ENCODE data around the gene CEACAM21. TPM values are rescaled to one million over a fixed set of nuclear protein-coding genes. Genes with fewer than 3 reads are reported as not detected.

CEACAM21 gene
- total RNA-seq, 2 donors from 2014 or later, result 0.52 TPM; not detected in 1

DNA sequence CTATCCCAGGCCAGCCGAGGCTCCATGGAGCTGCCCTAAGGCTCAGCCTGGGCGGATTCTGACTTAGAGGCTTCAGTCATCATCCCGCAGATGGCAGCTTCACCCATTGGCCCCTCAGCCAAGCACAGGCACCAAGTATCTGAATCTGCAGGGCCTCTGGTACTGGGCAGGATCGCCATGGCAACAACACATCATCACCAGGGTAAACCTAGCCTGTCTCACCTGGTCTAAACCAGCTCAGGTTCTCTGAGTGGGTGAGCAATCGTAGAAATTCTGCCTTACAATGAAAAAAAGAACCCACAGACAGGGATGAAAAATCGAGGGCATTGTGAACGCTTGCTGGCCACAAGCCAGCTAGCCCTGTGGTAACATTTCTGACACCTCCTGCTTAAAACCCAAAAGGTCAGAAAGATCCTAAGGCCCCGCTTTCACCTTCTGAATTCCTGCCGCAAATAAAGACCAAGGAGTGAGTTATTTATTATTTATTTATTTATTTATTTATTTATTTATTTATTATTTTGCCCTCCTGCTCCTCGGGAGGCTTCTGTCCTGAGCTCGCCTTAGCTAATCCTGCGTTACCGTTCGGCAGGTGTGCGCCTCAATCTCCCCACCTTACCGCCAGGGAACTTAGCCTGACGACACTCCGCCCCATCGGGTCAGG lies 12.0 kb upstream of the CEACAM21 start:
- Histone ChIP-seq H3K4me3 (no peak overlapping the region), H3K4me1 (peaks cover 9% of the 10 kb centered on the region), H3K27me3 (peaks cover 0 to 24% of the 10 kb centered on the region in 2 donors), H3K27ac (no peak overlapping the region), H3K9me3 (no peaks in the 10 kb centered on the region), H3K36me3 (replicated peaks in 1 of 2; ENCODE audit: insufficient read depth in 1 of 2, low read depth in 2 of 2) (no peaks in the 10 kb centered on the region)
- intact Hi-C loops (cut with DNase I), result no loop called here
- ATAC-seq (no peak), DNase-seq (no peak)
- WGBS, 2 donors, result 16 to 25% methylated on average over 16 to 19 of the region's 19 CpGs
- TF ChIP-seq, protein P1, sequence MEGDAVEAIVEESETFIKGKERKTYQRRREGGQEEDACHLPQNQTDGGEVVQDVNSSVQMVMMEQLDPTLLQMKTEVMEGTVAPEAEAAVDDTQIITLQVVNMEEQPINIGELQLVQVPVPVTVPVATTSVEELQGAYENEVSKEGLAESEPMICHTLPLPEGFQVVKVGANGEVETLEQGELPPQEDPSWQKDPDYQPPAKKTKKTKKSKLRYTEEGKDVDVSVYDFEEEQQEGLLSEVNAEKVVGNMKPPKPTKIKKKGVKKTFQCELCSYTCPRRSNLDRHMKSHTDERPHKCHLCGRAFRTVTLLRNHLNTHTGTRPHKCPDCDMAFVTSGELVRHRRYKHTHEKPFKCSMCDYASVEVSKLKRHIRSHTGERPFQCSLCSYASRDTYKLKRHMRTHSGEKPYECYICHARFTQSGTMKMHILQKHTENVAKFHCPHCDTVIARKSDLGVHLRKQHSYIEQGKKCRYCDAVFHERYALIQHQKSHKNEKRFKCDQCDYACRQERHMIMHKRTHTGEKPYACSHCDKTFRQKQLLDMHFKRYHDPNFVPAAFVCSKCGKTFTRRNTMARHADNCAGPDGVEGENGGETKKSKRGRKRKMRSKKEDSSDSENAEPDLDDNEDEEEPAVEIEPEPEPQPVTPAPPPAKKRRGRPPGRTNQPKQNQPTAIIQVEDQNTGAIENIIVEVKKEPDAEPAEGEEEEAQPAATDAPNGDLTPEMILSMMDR (IDR thresholded peaks at IDR 0.05), result no peak
- TF ChIP-seq POLR2A (IDR thresholded peaks at IDR 0.05), result no peak

DNA sequence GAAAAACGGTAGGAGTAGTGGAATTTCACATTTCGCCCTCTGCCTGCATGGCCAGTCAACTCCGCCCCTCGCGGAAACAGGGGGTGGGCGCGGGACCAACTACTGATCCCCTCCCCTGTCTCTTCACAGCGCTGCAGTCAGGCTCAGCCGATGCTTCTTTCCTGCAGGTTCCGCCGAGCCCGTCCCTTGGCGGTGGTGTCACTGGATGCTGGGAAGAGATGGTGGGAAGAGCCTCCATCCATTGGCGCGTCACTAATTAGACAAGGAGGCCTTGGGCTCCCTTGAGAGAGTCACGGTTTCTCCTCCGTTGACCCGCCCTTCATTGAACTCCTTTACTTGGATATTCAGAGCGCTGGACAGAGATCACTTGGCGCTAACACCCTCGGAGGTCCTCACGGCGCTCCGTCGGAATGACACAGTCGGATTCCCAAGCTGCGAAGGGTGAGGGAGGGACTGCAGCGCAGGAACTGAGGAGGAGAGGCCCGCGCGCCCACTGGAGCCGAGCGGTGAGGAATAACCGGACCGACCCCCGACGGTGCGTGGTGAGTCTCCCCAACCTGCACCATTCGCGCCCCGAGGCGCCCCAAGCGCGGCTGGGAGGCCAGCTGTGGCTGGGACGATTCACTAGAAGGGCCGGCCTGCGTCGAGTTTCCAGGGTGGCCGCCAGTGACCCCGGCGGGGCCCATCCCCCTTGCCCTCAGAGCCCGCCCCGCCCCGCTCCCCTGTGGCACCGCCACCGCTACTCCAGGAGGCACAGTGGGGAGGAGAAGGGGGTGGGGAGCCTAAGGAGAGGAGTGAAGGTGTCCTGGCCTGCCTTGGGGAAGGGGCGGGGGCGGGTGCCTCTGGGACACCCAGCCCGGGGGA lies 11.2 kb upstream of the CEACAM21 start:
- Histone ChIP-seq H3K4me3 (no peak overlapping the region), H3K27me3 (peaks cover 0 to 24% of the 10 kb centered on the region in 2 donors), H3K27ac (no peak overlapping the region), H3K36me3 (replicated peaks in 1 of 2; ENCODE audit: insufficient read depth in 1 of 2, low read depth in 2 of 2) (no peaks in the 10 kb centered on the region), H3K9me3 (no peaks in the 10 kb centered on the region), H3K4me1 (peaks cover 9% of the 10 kb centered on the region)
- intact Hi-C loops (cut with DNase I), result no loop called here
- ATAC-seq, result no peak
- WGBS, 2 donors, result 6 to 11% methylated on average over 5 to 45 of the region's 59 CpGs
- TF ChIP-seq, protein P1 (IDR thresholded peaks at IDR 0.05), result no peak
- no peak for TF ChIP-seq POLR2A (IDR thresholded peaks at IDR 0.05)
- no peak for DNase-seq

DNA sequence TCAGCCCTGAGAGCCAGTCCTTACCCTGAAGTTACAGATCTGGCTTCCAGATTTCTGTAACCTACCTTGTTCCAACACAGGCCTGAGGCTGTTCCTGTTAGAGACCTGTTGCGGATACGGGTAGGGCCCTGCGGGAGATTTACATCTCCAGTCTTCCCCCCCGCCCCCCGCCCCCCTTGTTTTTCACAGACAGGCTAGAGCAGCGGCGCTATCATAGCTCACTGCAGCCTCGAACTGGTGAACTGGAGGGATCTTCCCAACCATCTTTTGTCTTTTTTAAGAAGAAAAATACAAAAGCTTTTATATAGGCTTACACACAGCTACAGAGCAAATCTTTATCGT lies 10.6 kb upstream of the CEACAM21 start:
- Histone ChIP-seq H3K4me3 (no peak overlapping the region), H3K4me1 (peaks cover 9% of the 10 kb centered on the region), H3K36me3 (replicated peaks in 1 of 2; ENCODE audit: insufficient read depth in 1 of 2, low read depth in 2 of 2) (no peaks in the 10 kb centered on the region), H3K9me3 (no peaks in the 10 kb centered on the region), H3K27ac (no peak overlapping the region), H3K27me3 (peaks cover 0 to 29% of the 10 kb centered on the region in 2 donors)
- 20 to 25% methylated on average over 7 to 9 of the region's 9 CpGs for WGBS, 2 donors
- ATAC-seq, result no peak
- DNase-seq, result no peak
- TF ChIP-seq, protein P1 (IDR thresholded peaks at IDR 0.05), result no peak
- TF ChIP-seq POLR2A (IDR thresholded peaks at IDR 0.05), result no peak
- intact Hi-C loops (cut with DNase I), result no loop called here

DNA sequence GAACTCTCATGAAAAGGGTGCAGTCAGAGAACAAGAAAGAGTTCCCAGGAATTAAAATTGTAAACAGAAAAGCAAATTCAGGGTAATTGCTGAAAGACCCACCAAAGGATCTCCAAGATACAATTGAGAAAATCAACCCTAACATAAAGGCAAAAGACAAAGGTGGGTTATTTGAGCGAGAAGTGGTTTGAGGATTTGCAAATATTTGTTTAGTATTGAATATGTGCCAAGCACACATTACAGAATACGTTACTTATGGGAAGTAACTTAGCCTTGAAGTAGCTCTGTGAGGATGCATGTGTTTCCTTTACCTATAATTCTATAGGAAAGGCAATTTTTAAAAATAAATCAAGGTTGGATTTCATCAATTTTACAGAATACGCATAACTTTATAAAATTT lies 10.0 kb upstream of the CEACAM21 start:
- peaks cover 9% of the 10 kb centered on the region for H3K4me1 ChIP-seq
- H3K36me3 ChIP-seq (replicated peaks in 1 of 2; ENCODE audit: insufficient read depth in 1 of 2, low read depth in 2 of 2), result no peaks in the 10 kb centered on the region
- H3K27ac ChIP-seq, result no peak overlapping the region
- intact Hi-C loops (cut with DNase I), result no loop called here
- TF ChIP-seq POLR2A (IDR thresholded peaks at IDR 0.05), result no peak
- TF ChIP-seq, protein P1 (IDR thresholded peaks at IDR 0.05), result no peak
- no peaks in the 10 kb centered on the region for H3K9me3 ChIP-seq
- ATAC-seq (no peak), DNase-seq (no peak)
- H3K4me3 ChIP-seq, result no peak overlapping the region
- 22 to 32% methylated on average over 3 of the region's 3 CpGs for WGBS, 2 donors
- peaks cover 0 to 29% of the 10 kb centered on the region in 2 donors for H3K27me3 ChIP-seq
